K562 treated with DMSO at 1 percent for 12 hours (cell line): ENCODE results near the gene KLHL33. TPM values are rescaled to one million over a fixed set of nuclear protein-coding genes. Genes with fewer than 3 reads are reported as not detected.

ENCODE experiments used
- total RNA-seq: library from RNA; unstranded; fragments of 300-600 nt; gene quantifications from 2 replicates; pipeline ENCODE4 v1.2.3, GENCODE V29; 2022; ENCODE audit not compliant: insufficient read depth

Gene KLHL33, protein sequence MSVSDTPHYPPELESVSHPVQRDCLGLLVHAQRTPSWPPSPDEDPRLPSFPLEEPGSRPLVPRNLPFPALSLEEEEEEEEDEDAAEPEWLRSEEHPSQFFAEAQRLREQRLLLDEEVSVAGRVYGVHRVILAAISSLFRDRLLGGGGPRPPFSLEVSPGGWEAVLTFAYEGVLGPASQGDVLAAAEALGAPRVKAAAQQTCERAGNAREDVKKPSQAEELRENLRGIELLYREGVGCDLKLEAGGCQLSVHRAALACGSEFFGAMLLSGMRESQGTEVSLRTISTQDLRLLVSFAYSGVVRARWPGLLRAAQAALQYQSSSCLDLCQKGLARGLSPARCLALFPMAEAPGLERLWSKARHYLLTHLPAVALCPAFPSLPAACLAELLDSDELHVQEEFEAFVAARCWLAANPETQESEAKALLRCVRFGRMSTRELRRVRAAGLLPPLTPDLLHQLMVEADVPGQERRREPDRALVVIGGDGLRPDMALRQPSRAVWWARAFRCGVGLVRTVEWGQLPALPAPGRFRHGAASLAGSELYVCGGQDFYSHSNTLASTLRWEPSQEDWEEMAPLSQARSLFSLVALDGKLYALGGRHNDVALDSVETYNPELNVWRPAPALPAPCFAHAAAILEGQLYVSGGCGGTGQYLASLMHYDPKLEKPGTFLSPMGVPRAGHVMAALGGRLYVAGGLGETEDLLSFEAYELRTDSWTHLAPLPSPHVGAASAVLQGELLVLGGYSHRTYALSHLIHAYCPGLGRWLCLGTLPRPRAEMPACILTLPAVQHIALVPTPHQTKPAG
- total RNA-seq: 0.10 TPM in 1 of 2 replicates, not detected in the other

DNA sequence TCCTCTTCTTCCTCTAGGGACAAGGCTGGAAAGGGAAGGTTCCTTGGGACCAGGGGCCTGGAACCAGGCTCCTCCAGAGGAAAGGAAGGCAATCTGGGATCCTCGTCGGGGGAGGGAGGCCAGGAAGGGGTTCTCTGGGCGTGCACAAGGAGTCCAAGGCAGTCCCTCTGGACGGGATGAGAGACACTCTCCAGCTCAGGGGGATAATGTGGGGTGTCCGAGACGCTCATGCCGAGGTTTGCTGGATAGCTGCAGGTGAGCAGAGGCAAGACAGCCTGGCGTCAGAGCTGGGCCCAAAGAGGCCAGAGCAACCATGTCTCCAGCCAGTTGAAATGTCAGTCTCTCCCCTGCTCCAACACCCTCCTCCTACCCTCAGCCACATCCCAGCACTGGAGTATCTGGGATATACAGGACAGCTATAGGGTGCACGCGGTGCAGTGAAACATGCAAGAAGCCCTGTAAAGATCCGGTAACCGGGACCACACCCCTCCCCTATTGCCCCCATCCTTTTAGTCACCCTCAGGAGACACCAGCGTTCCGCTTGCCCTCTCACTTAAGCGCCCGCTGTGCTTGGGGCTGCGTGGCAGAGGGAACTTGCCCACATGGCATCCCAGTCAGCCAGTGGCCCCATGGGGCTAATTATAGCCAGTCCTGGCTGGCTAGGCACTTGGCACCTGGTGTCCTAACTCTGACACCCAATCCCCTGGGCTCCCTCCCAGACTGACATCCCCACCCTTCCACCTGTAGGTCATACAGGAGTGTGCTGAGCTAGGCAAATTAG, at the start of gene KLHL33:
Gene KLHL33 (minus strand): TSS at position 585 of the 781 bp plus-strand sequence. CDS start 355 bp downstream, at position 230.

DNA sequence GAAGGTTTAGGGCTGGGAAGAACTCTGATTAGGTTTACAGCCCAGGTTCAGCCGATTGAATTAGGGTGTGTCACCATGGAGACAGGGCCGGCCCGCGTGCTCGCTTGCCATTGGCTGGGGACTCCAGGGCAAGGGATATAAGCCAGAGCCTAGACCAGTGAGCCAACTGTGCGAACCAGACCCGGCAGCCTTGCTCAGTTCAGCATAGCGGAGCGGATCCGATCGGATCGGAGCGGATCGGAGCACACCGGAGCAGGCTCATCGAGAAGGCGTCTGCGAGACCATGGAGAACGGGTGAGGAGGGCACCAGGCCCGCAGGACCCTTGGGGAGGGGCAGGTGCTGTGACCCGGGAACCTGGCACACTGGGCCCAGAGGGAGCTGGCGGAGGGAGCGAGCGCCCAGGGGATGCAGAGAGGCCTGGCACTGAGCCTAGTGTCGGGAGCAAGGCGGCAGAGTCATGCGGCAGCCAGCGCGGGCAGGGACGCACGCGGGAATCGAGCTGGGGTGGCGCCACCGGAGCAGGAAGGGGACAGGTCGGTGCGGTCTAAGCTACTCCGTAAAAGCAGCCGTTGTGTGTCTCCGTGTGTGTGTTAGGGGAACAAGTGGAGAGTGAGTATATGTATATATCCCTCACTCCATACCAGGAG, 33.4 kb upstream of the KLHL33 start, which contains the start of gene PNP:
Gene PNP (plus strand): TSS at position 165 of the 648 bp plus-strand sequence. CDS start 119 bp downstream, at position 284.

DNA sequence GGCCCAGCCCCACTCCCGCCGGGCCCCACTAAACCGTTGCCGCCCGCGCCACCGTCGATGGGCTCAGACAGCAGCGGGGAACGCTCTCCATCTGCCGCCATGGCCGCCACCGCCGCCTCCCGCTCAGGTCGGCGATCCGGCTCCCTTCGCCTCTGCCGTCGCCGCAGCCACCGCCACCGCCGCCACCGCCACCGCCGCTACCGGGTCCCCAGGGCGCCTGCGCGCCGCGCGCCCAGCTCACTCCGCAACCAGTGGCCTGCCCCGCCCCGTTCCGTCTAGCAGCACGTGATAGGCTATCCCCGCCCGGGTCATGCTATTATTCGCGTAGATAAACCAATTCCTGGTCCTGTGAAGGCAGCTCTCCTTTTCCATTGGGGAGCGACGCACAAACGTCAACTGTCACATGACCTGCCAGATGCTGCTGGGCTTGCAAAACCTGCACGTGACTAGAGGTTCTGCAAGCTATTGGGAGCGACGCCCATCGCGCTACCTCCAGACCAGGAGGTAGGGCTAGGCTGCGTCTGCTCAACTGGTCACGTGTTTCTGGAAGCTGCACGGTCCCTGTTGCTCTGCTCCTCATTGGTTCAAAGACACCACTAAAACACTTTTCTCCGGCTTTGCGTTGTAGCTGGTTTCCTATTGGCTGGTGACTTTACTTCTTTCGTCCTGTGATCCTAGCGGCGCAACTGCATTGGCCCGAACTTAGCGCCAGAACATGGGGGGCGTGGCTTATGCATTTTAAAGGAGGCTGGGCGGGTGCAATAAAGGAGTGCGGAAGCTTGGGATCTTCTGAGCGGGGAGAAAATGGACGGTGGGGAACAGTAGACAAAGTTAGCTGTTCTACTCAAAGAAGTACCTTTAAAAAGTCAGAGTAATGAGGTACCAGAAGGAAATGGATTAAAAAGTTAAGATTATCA, 25.5 kb upstream of the KLHL33 start, which contains the start of gene PIP4P1:
Gene PIP4P1 (minus strand): TSS at position 210 of the 917 bp plus-strand sequence. CDS start 109 bp downstream, at position 101.

DNA sequence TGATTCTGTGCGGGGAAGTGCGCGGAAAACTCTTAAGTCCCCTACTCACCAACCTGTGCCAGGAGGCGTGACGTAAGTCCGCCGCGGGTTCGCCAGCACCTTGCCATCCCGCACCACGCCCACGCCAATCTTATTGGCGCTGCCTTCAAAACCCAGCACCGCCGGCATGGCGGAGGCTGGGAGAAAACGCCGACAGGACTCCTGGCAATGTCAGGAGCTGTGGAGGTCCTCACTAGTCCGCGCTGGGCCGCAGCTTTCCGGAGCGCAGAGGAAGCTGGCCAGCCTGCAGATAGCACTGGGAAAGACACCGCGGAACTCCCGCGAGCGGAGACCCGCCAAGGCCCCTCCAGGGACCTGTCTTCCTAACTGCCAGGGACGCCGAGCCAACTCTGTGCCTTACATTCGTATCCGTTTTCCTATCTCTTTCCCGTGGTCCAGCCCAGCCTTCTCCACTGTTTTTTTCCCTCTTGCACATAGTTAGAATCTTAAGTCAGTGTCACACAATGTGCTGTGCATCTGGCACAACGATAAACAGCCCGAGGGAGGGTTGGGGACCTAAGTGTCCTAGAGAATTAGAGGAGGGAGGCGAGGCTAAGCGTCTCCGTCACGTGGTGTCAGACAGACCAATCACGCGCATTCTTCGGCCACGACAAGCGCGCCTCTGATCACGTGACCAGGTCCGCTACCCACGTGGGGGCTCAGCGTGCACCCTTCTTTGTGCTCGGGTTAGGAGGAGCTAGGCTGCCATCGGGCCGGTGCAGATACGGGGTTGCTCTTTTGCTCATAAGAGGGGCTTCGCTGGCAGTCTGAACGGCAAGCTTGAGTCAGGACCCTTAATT, 18.8 kb upstream of the KLHL33 start, which contains the start of the genes APEX1 and OSGEP:
Gene APEX1 (plus strand): TSS at position 711 of the 839 bp plus-strand sequence. CDS start 420 bp downstream, outside the sequence.
Gene OSGEP (minus strand): TSS at position 297 of the 839 bp plus-strand sequence. CDS start 129 bp downstream, at position 168.

DNA sequence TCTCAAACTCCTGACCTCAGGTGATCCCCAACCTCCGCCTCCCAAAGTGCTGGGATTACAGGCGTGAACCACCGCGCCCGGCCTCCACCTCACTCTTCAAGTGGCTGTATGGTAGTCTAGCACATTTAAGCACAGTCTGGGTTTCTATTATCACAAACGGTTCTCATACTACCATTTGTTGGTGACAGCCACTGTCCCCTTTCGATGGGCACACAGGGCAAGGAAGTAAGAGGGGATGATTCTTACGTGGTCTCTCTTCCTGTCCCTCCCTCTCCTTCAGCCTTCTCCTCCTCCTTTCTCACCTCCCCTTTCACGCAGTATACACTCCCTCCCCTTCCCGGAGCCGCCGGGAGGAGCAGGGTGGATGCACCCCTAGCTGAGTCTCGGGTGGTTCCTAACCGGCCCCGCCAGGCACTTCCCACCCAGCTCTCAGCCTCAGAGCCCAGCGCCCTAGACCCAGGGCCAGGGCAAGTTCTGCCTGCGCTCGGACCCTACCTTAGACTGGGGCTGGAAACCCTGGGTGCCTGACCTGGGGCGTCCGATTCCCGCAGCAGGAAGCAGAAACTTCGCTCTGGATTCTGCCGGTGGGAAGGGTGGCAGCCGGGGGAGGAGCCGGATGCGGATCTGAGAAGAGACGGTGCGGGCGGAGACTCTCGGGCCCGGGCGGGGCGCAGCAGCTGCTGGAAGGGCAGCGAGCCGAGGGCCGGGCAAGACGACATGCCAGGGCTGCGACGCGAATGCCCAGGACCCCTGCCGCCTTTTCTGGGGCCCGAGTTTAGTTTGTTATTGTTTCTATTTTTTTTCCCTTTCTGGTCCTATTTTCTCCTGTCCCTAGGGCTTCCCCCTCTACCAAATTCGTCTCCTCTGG, 22.9 kb downstream of the KLHL33 start, which contains the start of gene TEP1:
Gene TEP1 (minus strand): TSS at position 626 of the 868 bp plus-strand sequence. CDS start 5,062 bp downstream, outside the sequence.

Other genes starting within 250 kb of the KLHL33 start
- not detected in 2 replicates for gene OR11G2, start 245.3 kb downstream of the KLHL33 start, total RNA-seq
- not detected in 2 replicates for gene OR11H6, start 212.5 kb downstream of the KLHL33 start, total RNA-seq
- not detected in 2 replicates for gene OR11H7, start 207.2 kb downstream of the KLHL33 start, total RNA-seq
- not detected in 2 replicates for gene OR11H4, start 196.9 kb downstream of the KLHL33 start, total RNA-seq
- 3.8 and 6.4 TPM in 2 replicates for gene TTC5, start 130.2 kb downstream of the KLHL33 start, total RNA-seq
- gene CCNB1IP1, start 102.9 kb downstream of the KLHL33 start, total RNA-seq: 88.9 and 90.5 TPM in 2 replicates
- gene PARP2, start 92.5 kb downstream of the KLHL33 start, total RNA-seq: 16.7 and 36.5 TPM in 2 replicates
- gene TEP1, start 22.7 kb downstream of the KLHL33 start, total RNA-seq: 6.8 and 28.8 TPM in 2 replicates
- gene OSGEP, start 18.6 kb upstream of the KLHL33 start, total RNA-seq: 41.8 and 42.2 TPM in 2 replicates
- gene APEX1, start 19.1 kb upstream of the KLHL33 start, total RNA-seq: 116 and 133 TPM in 2 replicates
- 25.8 and 27.5 TPM in 2 replicates for gene PIP4P1, start 25.3 kb upstream of the KLHL33 start, total RNA-seq
- 73.6 and 78.8 TPM in 2 replicates for gene PNP, start 33.2 kb upstream of the KLHL33 start, total RNA-seq
- gene RNASE10, start 69.4 kb upstream of the KLHL33 start, total RNA-seq: not detected in 2 replicates
- not detected in 2 replicates for gene RNASE9, start 124.9 kb upstream of the KLHL33 start, total RNA-seq
- not detected in 2 replicates for gene RNASE11, start 151.8 kb upstream of the KLHL33 start, total RNA-seq
- gene RNASE12, start 155.2 kb upstream of the KLHL33 start, total RNA-seq: not detected in 2 replicates
- not detected in 2 replicates for gene OR6S1, start 205.5 kb upstream of the KLHL33 start, total RNA-seq
- gene RNASE4, start 248.4 kb upstream of the KLHL33 start, total RNA-seq: 1.2 and 1.3 TPM in 2 replicates